HG03571 (cell line): ENCODE data around the gene TMEM11.

Source experiments
- ATAC-seq: cut with Tn5 transposase; IDR thresholded peaks from one replicate; pipeline ENCODE4 v1.9.1; 2021; ENCODE audit not compliant: unreplicated experiment

The TMEM11 gene

DNA sequence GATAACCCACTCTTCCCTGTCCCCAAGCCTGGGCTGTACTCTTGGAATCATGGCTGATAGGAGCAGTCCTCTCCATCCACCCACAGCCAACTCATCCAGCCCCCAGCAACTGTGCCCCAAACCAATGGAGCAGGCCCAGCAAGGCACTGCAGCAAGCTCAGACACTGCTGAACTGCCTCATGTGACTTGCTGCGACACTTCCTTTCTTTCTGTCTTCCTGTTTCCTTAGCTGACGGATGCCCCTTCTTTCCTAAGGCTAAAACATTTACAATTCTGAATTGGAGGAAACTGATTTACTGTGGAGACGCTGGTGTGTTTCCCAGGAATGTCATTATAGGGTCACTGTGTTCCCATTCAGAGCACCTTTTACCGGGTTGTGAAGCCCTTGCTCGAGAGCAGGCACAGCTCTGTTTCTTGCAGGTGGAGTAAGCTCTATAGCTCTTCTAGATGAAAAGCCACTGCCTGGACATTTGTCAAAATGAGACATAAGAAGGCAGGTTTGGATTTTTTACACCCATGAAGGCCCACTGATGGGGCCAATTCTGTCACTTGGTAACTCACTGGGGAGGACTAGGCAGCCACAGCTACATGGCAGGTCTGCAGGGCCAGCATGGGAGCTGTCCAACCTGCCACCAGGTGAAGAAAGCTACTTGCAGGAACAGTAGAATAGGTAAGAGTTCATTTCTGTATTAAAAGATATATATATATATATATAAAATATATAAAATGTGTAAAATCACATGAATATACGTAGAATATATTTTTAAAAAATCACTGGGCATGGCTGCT, 27.4 kb downstream of the TMEM11 start:
- ATAC-seq, result no peak

DNA sequence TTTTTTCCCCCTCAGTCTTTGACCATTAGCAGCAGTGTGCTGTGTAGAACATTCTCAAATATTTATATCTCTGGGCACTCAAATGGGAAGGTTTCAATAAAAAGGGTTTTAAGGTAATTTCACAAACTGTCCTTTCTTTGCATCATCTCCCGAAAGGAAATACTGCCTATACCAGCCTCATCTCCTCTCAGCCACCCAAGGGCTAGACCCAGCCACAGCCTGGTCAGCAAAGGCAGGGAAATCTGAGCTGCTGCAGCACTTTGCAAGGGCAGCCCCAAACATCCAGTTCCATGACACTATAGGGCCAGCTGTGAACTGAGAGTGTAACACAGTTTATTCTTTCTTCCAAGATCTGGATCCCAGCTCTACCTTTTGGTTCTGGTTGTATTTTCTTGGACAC, 28.9 kb downstream of the TMEM11 start:
- ATAC-seq, result no peak

- no peak for ATAC-seq
Observed at GRCh38 chr17:21184570-21184969, 29.4 kb downstream of the TMEM11 start.

DNA sequence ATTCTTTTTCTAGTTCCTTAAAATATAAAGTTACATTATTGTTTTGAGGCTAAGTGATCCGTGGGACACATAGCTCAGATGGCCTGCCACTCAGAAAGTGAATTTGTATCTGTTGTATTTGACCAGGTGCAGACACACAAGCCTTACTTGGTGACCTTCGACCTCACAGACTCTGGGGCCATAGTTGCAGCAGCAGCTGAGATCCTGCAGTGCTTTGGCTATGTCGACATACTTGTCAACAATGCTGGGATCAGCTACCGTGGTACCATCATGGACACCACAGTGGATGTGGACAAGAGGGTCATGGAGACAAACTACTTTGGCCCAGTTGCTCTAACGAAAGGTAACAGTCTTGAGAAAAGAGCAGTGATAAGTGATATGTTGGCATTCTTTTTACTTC, 30.5 kb downstream of the TMEM11 start:
- no peak for ATAC-seq

DNA sequence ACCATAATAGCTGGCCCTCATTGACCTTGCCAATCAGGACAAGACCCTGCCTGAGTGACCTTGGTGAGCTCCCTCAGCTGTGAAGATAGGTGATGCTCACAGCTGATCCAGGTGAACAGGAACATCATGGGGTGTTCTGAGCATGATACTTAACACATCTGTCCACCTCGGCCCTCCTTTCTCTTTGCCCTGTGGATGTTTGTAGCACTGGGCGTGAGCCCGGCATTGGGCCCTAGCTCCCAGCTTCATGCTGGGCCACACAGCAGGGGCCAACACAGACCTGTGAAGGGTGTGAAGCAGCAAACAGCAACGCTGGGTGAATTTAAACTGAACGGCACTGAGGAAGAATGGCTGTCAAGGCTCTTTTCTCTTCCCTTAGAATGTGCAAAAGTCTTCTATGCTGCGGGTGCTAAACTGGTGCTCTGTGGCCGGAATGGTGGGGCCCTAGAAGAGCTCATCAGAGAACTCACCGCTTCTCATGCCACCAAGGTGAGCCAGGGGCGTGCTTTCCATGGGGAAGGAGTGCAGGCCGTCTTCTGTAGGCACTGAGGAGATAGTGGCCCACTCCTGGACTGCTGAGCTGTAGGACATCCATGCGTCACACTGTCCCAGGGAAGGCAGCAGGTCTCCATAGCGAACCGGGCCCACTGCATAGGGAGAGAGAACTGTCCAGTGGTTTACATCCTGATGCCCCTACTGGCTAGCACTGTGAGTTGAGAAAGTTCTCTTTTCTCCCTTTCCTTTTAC, 35.9 kb downstream of the TMEM11 start:
- ATAC-seq, result no peak

DNA sequence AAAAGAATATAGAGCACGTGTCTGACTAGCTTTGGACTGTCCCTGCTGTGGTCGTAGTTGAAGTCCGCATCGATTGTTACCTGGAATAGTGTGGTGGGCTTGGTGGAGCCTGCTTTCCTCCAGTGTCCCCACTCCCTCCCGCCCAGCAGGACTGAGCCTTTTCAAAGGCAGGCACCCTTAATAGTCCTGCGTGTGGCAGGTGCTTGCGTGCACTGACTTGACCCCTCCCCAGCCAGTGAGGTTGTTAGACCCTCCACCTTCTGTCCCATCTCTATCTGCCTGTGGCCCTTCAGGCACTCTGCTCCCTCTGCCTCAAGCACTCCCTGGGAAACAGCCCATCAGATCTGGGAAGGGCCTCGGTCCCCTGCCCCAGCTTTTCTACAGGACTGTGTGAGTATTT, 36.6 kb downstream of the TMEM11 start:
- no peak for ATAC-seq

DNA sequence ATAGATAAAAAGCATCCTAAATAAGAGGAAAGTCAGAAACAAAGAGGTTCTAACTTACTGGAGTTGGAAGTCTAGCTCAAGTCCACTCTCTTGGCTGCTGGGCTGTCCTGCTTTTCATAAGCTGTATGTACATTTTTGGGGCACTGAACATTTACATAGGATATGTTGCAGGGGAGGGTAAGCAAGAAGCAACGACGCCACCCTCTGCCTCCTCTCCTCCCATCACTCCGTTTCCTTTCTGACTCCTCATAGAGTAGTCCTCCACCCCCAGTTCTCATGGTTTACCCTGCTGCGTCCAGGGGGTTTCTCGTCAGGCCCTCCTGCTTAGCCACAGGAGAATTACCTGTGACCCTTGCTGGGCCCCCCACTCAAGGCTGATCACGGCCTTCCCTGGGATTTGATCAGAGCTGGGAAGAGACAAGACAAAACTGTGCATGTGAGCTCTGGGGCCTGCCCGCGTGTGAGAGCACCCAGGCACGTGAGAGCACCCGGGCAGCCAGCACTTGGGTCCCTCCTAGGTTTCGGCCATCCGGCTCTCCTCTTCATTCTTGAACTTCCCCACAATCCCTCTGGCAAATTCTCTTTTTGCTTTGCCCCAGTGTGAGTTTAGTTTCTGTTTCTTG, 37.1 kb downstream of the TMEM11 start:
- ATAC-seq, result no peak

DNA sequence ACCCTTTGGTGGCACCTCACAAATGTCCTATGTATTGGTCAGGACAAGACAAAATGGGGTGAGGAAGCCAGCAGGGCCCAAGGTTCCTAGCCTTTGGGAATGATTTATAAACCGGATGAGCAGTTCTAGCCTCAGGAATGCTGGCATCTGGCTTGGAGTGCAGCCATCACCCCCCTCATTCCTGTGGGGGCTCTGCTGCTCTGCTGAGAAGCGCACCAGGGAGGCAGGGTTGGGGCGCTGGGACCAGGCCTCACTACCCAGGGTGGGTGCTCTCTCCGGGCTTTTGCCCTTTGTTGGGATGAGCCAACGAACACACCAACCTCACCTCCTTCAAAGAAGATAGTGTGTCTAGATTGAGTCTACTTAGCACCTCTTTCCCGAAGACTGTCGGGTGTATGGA, 39.2 kb downstream of the TMEM11 start:
- ATAC-seq, result no peak

DNA sequence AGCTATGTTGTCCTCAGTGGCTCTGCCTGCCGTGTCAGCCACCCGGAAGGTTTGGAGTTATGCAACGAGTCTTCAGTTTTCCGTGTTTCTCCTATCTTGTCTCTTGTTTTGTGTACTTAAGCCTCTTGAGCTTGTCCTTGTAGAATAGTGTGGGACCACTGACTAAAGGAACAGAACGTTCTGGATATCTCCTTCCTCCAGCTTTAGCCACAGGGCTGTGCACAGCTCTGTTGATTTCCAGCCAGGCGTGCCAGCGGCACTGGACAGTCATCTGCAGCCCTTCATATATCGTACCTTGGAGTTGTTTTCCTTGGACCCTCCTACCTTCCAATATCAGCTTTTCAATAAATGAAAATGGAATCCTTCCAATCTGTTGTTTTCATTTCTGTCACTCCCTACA, 39.8 kb downstream of the TMEM11 start:
- ATAC-seq, result no peak

- ATAC-seq, result no peak
Observed at GRCh38 chr17:21173543-21173942, 40.4 kb downstream of the TMEM11 start.

DNA sequence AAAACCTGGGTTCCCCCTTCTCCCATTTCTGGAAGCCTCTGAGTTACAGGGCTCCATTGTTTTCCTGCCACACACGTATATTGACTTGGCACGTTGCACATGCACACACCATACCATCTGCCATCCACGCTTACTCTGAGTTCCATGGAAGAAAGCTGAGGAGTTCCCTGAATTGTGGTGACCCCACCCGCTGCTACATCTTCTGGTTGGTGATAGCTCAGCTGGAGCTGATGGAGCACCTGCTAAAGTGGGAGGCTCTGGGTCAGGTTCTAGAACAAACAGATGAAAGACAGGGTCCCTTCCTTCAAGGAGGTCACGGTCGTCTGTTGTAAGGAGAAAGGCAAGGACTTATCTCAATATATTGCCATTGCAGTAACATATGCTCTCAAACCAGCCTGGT, 41.1 kb downstream of the TMEM11 start:
- ATAC-seq, result no peak

GRCh38 chr17:21171970-21172510, 41.9 kb downstream of the TMEM11 start:
- ATAC-seq, result no peak

DNA sequence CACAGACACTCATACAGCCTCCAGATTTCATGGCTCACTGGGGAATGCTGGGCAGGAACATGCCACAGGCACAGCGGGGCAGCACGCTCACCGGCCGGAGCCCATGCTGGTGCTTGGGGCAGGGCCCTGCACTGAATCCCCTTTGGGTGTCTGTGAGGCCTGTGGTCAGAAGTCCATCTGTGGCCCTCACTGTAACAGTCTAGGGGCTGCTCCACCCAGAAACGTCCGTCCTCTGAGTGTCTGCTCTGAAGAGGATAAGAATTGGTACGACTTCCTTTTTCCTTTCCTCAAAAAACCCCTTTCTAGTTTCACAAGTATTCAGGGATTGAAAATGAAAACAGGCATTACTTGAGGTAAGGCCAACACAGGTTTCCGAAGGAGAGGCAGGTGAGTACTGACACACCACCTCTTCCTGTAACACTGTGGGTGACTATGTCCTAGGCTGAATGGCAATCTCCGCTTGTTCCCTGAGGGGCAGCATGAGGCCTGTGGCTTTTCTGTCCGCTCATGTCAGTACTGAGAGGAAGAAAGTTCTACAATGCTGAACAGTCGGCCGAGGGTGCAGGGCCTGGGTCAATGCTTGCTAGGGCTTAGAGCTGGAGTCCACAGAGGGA, 42.5 kb downstream of the TMEM11 start:
- peak; percentile 76 for ATAC-seq

DNA sequence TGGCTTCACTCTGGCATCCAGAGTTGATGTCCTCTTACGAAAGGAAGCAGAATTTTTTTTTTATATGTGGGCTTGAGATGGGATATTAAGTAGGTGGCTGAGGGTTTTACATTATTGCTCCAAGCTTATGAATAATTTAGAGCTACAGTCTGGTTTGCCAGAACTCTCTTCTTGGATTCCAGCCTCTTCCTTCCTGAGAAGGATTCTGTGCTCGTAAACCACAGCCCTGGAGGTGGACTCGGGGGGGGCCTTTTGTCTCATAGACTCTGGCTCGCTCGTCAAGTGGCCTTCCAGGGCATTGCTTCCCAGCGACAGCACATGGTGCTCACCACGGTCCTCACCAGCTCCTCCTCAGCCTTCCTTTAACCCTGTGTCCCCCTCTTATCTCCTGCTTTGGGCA, 43.2 kb downstream of the TMEM11 start:
- no peak for ATAC-seq

DNA sequence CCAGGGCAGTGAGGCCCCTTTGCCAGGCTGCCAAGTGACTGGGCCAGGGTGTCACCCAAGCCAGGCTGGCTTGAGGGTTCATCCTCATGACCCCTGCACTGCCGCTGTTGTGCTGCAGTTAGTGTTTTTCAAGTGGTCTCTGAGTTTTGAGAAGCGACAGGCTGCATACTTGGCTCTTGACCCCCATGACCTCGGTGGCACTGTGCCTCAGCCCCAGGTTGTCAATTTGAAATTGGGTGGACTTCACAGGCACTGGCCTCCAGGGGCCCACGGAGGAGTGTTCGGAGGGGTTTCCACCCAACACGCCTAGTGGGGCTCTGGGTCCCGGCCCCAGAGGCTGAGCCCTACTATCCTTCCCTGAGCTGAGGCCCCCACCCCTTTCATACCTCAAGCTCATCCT, 44.5 kb downstream of the TMEM11 start:
- ATAC-seq, result no peak

- ATAC-seq, result no peak
Observed at GRCh38 chr17:21168555-21168865, 45.5 kb downstream of the TMEM11 start.

DNA sequence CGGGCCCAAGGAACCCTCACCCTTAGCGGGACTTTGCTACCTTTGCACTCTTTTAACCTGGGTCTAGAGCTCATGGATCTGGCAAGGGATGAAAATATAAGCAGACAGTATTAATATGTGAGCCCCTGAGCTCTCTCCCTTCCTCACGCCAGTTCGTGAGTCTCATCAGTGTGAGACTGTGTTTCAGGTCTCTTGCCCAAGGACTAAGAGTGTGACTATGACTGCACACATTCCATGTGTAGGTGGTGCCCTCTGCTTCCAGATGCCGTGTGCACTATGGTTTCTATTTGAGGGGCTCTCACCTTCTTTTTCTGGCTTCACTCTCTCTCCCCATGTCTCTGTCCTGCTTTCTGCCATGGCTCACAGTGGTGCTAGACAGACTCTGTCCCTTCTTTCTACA, 46.7 kb downstream of the TMEM11 start:
- no peak for ATAC-seq

- no peak for ATAC-seq
Observed at GRCh38 chr17:21166595-21167210, 47.3 kb downstream of the TMEM11 start.

GRCh38 chr17:21165922-21166594, 47.9 kb downstream of the TMEM11 start:
- no peak for ATAC-seq

DNA sequence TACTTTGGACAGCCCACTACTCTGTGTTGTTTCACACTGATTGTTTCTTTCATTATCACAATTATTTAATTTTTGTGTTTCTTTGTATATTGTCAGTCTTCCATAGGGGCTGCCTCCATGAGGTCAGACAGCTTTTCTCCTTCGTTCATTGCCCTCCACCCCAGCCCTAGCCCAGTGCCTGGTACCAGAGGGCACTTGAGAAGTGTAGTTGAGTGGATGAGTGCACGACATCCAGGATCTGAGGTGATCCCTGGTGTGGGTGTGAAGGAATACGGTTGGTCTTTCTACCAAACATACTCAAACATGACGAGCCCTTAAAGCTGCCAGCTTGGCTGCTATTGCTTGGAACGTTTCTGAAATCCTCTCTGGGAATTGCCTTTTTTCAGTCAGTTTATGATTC, 49.3 kb downstream of the TMEM11 start:
- ATAC-seq, result no peak

DNA sequence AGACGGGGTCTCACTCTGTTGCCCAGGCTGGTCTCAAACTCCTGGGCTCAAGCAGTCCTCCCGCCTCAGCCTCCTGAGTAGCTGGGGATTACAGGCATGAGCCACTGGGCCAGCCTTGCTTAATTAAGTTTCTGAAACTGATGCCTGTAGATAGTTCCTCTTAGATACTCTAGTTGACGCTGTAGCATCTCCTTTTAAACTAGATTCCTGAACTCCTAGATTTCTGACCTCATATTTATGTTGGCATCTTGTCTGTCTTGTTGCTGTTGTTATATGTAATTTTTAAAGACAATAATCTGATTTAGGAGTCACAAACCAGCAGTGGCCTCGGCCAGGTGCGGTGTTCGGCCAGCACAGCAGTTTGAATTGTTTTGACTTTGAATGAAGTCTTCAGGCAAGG, 49.7 kb downstream of the TMEM11 start:
- no peak for ATAC-seq
